Suppressor macrophage treated with lipopolysaccharide for 1 hour (primary cell): ENCODE measurements around the gene CYP19A1.
"Not testable (repeated sequence)": the region's sequence is repeated elsewhere in the genome, so short reads cannot be mapped to it uniquely, and the experiment has no call there.

Experiments used
- DNase-seq, 3 donors: peaks; one replicate each; pipeline ENCODE4 v3.0.0-alpha.2; 2020 to 2022

The CYP19A1 gene

DNA sequence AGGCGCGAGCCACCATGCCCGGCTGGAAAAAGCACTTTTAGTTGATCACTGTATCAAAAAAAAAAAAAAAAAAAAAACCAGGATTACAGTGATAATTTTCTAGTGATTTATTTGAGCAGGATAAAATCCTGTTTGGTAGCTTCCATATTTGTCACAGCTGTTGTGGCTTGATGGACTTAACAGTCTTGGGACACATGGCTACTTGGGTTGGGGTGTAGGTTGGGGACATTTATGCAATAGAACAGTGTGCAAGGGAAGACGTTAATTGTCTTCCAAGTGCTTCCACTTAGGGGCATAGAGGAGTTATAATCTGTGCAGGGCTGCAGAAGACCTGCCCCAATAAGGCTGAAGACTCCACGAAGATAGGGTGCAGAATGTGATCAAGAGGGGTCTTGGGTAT lies 136.8 kb downstream of the CYP19A1 start:
- no peak for DNase-seq

DNA sequence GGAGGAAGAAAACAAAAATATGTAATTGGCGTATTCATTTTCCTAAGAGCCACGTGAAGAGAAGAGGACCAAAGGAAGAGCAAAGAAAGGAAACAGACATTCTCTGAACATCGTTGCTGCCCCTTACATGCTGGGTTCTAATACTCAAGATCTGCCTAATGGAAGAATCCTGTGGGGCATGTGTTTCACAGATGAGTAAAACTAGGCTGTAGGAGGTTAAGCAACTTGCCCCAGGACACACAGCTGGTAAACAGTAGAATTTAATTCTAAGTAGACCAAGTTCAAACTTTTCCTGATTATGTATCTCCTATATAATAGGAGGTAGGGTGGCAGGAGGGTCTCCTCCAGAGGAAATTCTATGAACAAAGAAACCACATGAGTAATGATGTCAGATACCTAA lies 137.6 kb downstream of the CYP19A1 start:
- no peak for DNase-seq

GRCh38 chr15:51199541-51199940 lies 138.9 kb downstream of the CYP19A1 start:
- no peak for DNase-seq

DNA sequence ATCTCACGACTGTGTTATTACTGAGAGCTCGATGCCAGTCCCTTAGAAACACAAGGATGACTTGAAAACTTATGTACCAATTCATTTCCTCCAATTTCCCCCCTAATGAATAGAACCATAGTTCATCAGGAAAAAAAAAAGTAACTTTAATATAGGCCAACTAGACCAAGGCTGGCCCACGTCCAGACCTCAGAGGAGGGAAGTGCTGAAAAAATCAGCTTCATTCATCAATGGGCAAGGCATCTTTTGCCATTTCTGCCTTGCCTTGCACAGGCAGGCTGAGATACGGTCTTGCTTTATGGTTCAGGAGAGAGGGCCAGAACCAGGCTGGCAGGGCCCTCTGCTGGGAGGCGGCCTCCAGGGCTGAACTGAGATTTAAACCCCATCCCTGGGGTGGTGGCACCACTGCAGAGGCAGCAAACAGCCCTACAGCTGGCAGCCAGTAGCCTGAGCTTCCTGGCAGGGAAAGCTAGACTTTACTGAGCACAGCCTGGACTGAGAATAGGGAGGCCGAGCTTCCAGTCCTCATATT lies 139.6 kb downstream of the CYP19A1 start:
- DNase-seq: no peak

GRCh38 chr15:51195459-51195858 lies 142.9 kb downstream of the CYP19A1 start:
- no peak for DNase-seq

DNA sequence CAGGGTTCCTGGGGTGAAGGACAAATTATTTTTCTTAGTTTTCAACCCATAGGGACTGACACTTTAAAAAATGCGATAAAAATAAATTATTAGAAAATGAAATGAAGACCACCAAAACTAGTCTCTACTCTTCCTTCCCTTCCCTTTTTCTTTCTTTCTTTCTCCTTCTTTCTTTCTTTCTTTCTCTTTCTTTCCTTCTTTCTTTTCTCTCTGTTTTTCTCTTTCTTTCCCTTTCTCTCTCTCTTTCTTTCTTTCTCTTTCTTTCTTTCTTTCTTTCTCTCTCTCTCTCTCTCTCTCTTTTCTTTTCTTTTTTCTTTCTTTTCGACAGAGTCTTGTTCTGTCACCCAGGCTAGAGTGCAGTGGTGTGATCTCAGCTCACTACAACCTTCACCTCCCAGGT lies 144.4 kb downstream of the CYP19A1 start:
- no peak for DNase-seq

GRCh38 chr15:51193526-51193925 lies 144.9 kb downstream of the CYP19A1 start:
- DNase-seq: no peak

DNA sequence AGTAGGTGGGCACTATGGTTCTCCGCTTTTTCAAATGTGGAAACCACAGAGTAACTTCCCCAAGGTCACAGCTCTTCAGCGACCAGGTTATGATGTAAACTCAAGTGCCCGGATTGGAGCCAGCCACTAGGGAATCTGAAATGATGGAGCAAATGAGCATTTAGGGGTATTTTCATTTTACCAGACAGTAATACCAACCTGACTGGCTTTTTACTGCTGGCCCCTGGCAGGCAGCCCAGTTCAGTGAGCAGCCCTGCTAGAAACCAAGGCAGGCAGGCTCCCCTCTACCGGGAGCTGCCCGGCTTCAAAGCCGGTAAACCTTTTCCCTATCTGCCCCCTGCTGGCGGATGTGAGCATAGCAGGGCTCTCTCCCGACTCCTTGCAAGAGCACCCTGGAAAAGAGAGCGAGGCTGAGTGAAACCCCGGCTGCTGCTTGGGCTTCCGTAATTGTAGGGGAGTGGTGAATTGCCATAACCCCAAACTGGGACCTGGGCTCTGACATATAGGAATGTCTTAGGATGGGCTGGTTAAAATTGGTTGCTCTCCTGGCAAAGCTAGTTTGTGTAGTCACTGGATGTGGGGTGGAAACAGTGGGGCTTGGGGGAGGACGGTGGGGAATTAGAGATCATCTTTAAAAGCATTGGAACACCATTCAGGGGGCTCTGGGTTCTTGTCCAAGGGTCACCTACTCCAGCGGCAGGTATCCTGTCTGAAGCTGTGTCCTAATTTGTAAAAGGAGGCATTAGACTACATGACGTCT lies 145.7 kb downstream of the CYP19A1 start:
- peak; percentile 91 to 93 (median 93) for DNase-seq

GRCh38 chr15:51191766-51192165 lies 146.6 kb downstream of the CYP19A1 start:
- no peak for DNase-seq

GRCh38 chr15:51191072-51191670 lies 147.2 kb downstream of the CYP19A1 start:
- DNase-seq: no peak

DNA sequence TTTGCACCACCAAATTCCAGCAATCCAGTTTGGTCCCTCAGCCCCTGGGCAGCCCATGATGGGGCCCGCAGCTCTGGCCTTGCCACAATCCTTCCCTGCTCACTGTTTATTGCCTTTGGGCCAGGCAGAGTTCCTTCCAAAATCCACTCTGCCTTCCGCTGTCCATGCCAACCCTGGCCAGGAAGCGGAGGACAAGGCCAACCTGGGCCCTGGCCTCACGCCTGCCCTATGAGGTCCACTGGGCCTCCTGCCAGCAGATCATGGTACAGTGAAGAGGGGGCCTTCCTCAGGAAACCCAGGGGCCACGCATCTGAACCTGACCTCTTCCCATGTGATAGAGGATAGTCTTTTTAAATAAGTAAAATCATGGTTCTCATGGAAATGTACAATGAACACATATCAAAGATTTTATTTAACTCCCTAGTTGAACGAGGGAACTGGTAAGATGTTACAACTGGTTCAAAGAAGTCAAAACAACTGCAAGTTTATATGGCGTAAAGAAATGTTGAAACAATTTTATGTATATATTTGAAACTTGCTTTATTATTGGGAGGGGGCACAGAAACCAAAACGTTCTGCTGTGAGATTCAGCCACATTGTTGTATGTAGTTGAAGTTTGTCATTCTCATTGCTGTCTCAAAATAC lies 147.8 kb downstream of the CYP19A1 start:
- no peak for DNase-seq

GRCh38 chr15:51189669-51190385 lies 148.6 kb downstream of the CYP19A1 start:
- DNase-seq: peak; percentile 60 to 83 (median 81)

- not testable (repeated sequence) for DNase-seq
These were observed 149.6 kb downstream of the CYP19A1 start for GRCh38 chr15:51188791-51189190.

DNA sequence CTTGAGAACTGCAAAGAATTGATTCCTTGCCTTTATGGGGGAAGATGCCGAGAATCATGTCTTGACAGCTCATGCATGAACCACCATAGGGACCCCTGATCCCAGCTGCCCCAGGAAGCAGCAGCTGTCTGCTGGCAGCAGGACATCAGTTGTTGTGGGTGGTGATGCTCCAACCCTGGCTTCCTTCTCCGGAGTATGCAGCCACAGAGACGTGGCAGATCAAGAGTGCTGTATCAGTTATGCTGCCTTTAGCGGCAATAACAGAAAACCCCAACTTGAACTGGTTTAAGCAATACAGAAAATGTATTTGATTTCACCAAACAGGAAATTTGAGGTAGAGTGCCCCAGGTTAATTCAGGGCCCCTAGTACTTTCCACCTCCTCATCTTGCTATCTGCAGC lies 151.5 kb downstream of the CYP19A1 start:
- DNase-seq: peak; percentile 57 to 61 (median 59)

DNA sequence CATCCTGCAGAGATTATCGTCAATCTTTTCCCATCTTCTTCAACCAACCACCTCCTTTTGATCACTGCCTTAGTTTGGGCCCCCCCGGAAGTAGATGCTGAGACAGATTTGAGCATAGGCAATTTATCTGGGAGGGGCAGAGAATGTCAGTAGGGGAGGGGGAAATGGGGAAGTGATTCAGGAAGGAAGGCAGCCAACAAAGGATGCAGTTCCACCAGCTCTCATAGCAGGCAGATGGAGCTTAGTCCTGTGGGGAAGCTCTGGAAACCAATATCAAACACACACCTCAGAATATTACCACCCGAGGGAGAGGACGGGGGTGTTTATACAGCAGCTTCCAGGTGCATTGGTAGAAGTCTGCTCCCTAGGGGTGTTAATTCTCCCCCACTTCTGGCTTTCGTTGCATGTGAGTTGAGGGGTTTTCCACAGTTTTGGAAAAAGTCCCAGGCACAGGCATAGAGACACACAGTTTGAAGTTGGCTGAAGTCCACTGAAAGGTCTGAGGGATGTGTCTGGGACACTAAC lies 152.2 kb downstream of the CYP19A1 start:
- DNase-seq: peak; percentile 38 to 62 (median 44)

- DNase-seq: peak in 2 of 3 donors; percentile 43
These were observed 152.9 kb downstream of the CYP19A1 start for GRCh38 chr15:51185213-51186159.

DNA sequence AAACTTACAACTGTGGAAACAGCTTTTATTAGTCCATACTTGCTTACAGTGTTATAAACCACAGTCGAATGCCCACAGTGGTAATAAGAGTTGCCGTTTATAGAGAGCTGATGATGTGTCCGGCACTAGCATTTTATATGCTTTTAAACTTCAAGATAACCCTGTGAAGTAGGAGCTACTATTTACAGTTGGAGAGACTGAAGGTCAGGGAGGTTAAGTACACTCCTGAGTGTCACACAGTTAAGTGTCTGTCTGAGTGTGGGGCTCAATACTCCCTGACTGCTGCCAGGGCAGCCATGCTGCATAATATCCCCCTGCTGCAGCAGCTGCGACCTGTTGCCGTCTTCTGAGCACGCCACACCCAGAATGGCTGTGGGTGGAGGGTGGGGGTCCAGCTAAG lies 153.8 kb downstream of the CYP19A1 start:
- no peak for DNase-seq

DNA sequence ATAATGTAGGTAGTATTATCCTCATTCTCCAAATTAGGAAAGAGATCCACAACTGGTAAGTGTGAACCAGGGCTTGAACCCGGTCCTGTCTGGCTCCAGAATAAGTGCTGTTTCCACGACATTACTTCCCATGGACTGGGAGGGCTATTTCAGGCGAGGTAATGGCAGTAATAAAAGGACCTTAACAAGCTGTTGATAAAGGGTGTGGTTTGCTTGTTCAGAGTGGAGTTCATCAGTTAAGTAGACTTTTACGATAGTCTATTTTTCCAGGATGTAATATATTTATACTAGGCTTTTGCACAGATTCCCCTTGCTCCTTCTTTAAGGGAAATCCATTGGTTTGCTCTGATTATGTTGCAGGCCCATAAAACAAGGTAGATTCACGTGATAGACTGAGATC lies 155.3 kb downstream of the CYP19A1 start:
- no peak for DNase-seq

- DNase-seq: no peak
These were observed 156.5 kb downstream of the CYP19A1 start for GRCh38 chr15:51181905-51182304.

DNA sequence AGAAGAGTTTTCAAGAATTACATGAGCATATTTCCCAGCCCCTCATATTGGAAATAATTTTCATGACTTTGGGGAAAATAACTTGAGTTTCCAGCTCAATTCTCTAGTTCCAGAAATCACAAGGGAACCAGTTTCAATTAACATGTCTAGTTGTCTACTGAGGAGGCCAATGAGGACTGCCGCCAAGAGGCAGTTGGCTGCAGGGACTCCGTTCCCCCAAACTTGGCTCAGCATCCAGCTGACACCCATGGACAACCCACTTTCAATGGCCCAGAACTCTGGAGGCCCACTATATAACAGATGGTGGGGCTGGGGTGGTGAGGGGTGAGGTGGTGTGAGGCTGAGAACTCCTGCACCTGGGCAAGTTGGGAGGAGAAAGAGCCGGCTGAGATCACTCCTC lies 157.2 kb downstream of the CYP19A1 start:
- no peak for DNase-seq

DNA sequence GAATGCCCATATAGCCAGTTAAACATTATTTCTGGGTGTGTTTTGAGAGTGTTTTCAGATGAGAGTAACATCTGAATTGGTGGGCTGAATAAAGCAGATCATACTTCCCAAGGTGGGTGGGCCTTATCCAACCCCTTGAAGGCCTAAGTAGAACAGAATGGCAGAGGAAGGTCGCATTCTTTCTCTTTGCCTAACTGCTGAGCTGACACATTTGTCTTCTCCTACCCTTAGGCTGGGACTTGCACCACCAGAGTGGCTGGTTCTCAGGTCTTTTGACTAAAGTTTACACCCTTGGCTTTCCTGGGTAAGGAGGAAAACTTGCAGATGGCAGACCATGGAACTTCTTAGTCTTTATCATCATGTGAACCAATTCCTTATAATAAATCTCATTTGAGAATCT lies 157.9 kb downstream of the CYP19A1 start:
- DNase-seq: no peak

- peak; percentile 83 to 88 (median 85) for DNase-seq
These were observed 158.4 kb downstream of the CYP19A1 start for GRCh38 chr15:51180011-51180410.
